Measurements from ENCODE around the gene YTHDC2.
"Not testable (repeated sequence)": the region's sequence is repeated elsewhere in the genome, so short reads cannot be mapped to it uniquely, and the experiment has no call there.

The YTHDC2 gene

DNA sequence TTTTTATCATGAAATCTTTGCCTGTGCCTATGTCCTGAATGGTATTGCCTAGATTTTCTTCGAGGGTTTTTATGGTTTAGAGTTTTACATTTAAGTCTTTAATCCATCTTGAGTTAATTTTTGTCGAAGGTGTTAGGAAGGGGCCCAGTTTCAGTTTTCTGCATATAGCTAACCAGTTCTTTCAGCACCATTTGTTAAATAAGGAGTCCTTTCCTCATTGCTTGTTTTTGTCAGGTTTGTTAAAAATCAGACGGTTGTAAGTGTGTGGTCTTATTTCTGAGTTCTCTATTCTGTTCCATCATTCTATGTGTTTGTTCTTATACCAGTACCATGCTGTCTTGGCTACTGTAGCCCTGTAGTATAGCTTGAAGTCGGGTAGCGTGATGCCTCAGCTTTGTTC lies 55.9 kb downstream of the YTHDC2 start:
- Histone ChIP-seq H3K9me3 (ENCODE audit: low read length) (no peaks in the 10 kb centered on the region), H3K4me1 (ENCODE audit: insufficient read depth, low read length) (no peaks in the 10 kb centered on the region), H3K36me3 (ENCODE audit: insufficient read depth, low read length) (peaks cover 14% of the 10 kb centered on the region), H3K4me3 (ENCODE audit: low read depth in 1 of 2, low read length in 2 of 2) (no peak overlapping the region), H3K9ac (ENCODE audit: low read length) (no peak overlapping the region), H3K27ac (ENCODE audit: low read depth, low read length) (no peak overlapping the region), H3K27me3 (ENCODE audit: control insufficient read depth in 1 of 2, insufficient read depth in 2 of 2, low read length in 2 of 2) (no peaks in the 10 kb centered on the region)

DNA sequence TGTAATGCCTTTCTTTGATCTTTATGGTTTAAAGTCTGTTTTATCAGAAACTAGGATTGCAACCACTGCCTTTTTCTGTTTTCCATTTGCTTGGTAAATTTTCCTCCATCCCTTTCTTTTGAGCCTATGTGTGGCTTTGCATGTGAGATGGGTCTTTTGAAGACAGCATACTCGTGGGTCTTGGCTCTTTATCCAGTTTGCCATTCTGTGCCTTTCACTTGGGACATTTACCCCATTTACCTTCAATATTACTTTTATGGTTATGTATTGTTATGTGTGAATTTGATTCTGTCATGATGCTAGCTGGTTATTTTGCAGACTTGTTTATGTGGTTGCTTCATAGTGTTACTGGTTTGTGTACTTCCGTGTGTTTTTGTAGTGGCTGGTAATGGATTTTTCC lies 59.2 kb downstream of the YTHDC2 start:
- Histone ChIP-seq H3K4me3 (ENCODE audit: low read depth in 1 of 2, low read length in 2 of 2) (no peak overlapping the region), H3K9me3 (ENCODE audit: low read length) (no peaks in the 10 kb centered on the region), H3K27ac (ENCODE audit: low read depth, low read length) (no peak overlapping the region), H3K27me3 (ENCODE audit: control insufficient read depth in 1 of 2, insufficient read depth in 2 of 2, low read length in 2 of 2) (no peaks in the 10 kb centered on the region), H3K4me1 (ENCODE audit: insufficient read depth, low read length) (no peaks in the 10 kb centered on the region), H3K36me3 (ENCODE audit: insufficient read depth, low read length) (peaks cover 17% of the 10 kb centered on the region), H3K9ac (ENCODE audit: low read length) (no peak overlapping the region)

DNA sequence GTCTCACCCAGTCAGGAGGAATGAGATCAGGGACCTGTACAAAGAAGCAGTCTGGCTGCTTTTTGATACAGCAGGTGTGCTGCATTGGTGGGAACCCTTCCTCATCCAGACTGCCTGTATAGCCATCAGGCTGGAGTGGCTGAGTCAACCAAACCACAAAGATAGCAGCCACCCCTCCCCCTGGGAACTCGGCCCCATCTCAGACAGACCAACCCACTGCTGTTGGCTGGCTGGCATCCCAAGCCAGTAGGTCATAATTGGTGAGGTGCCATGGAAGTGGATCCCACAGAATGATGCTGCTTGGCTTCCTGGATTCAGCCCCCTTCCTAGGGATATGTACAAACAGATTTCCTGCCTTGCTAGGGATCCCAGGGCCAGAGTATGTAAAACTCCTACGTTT lies 60.9 kb downstream of the YTHDC2 start:
- no peaks in the 10 kb centered on the region for H3K9me3 ChIP-seq (ENCODE audit: low read length)
- no peaks in the 10 kb centered on the region for H3K27me3 ChIP-seq (ENCODE audit: control insufficient read depth in 1 of 2, insufficient read depth in 2 of 2, low read length in 2 of 2)
- H3K9ac ChIP-seq (ENCODE audit: low read length) = no peak overlapping the region
- no peaks in the 10 kb centered on the region for H3K4me1 ChIP-seq (ENCODE audit: insufficient read depth, low read length)
- H3K36me3 ChIP-seq (ENCODE audit: insufficient read depth, low read length) = peaks cover 17% of the 10 kb centered on the region
- H3K4me3 ChIP-seq (ENCODE audit: low read depth in 1 of 2, low read length in 2 of 2) = no peak overlapping the region
- H3K27ac ChIP-seq (ENCODE audit: low read depth, low read length) = no peak overlapping the region

DNA sequence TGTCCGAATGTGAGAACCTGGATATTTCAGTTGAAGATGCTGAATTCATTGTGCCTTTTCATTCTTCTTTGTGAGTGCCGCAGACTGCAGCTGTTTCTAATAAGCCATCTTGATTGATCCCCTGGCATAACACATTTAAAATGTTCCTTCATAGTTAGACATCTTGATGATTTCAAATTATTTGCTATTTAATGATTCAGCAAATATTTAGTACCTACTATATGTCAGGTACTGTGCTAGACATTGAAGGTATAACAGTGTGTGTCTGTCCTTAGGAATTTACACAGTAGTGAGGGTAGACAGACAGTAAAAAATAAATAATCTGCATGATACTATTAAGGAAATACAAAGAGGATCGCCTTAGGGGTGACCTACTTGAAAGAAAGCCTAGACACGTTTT lies 61.6 kb downstream of the YTHDC2 start:
- no peak overlapping the region for H3K27ac ChIP-seq (ENCODE audit: low read depth, low read length)
- H3K4me3 ChIP-seq (ENCODE audit: low read depth in 1 of 2, low read length in 2 of 2) = no peak overlapping the region
- no peaks in the 10 kb centered on the region for H3K27me3 ChIP-seq (ENCODE audit: control insufficient read depth in 1 of 2, insufficient read depth in 2 of 2, low read length in 2 of 2)
- H3K9me3 ChIP-seq (ENCODE audit: low read length) = no peaks in the 10 kb centered on the region
- H3K4me1 ChIP-seq (ENCODE audit: insufficient read depth, low read length) = no peaks in the 10 kb centered on the region
- H3K36me3 ChIP-seq (ENCODE audit: insufficient read depth, low read length) = peaks cover 20% of the 10 kb centered on the region
- H3K9ac ChIP-seq (ENCODE audit: low read length) = no peak overlapping the region

DNA sequence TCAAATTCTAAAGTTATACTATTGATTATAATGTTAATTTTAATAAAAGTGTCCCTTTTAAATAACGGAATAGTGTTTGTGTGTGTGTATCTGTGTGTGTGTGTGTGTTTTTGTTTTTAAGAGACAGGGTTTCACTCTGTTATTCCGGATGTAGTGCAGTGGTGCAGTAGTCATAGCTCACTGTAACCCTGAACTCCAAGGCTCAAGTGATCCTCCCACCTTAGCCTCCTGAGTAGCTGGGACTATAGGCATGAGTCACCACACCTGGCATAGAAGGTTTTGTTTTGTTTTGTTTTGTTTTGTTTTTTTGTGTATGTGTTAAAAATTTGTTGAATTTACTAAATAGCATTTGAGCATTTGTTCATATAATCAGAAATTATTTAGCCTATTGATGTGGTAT lies 64.6 kb downstream of the YTHDC2 start:
- Histone ChIP-seq H3K4me1 (ENCODE audit: insufficient read depth, low read length) (no peaks in the 10 kb centered on the region), H3K9ac (ENCODE audit: low read length) (no peak overlapping the region), H3K27me3 (ENCODE audit: control insufficient read depth in 1 of 2, insufficient read depth in 2 of 2, low read length in 2 of 2) (no peaks in the 10 kb centered on the region), H3K4me3 (ENCODE audit: low read depth in 1 of 2, low read length in 2 of 2) (no peak overlapping the region), H3K9me3 (ENCODE audit: low read length) (no peaks in the 10 kb centered on the region), H3K27ac (ENCODE audit: low read depth, low read length) (no peak overlapping the region), H3K36me3 (ENCODE audit: insufficient read depth, low read length) (peaks cover 17% of the 10 kb centered on the region)

DNA sequence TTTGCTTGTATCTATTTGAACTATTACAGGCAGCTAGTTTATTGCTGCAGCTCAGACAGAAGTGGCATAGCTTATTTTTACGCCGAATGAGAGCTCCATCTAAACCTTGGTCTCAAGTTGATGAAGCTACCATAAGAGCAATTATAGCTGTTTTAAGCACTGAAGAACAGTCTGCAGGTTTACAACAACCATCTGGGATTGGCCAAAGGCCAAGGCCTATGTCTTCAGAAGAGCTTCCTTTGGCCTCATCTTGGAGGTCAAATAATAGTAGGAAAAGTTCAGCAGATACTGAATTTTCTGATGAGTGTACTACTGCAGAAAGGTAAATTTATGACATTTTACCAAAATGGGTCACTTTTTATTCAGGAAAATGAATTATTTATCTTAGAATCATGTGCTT lies 67.9 kb downstream of the YTHDC2 start:
- Histone ChIP-seq H3K9ac (ENCODE audit: low read length) (no peak overlapping the region), H3K27ac (ENCODE audit: low read depth, low read length) (no peak overlapping the region), H3K9me3 (ENCODE audit: low read length) (no peaks in the 10 kb centered on the region), H3K36me3 (ENCODE audit: insufficient read depth, low read length) (peaks cover 13% of the 10 kb centered on the region), H3K4me1 (ENCODE audit: insufficient read depth, low read length) (no peaks in the 10 kb centered on the region), H3K27me3 (ENCODE audit: control insufficient read depth in 1 of 2, insufficient read depth in 2 of 2, low read length in 2 of 2) (no peaks in the 10 kb centered on the region), H3K4me3 (ENCODE audit: low read depth in 1 of 2, low read length in 2 of 2) (no peak overlapping the region)

DNA sequence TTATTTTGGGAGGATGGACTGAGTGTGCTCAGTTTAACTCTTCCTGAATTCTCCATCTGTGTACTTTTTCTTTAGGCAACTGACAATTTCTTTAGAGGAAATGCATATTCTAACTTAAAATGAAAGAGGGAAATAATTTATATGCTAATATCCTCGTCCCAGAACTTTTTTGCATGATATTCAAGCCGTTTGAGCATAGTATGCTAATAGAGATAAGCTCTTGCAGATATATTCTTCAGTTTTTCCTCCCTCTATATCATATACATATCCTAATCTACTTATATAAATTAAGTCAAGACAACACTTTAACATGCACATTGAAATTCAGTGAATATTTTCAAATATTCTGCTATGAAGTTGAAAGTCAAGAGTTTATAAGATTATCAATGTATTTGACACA lies 84.7 kb downstream of the YTHDC2 start:
- Histone ChIP-seq H3K4me3 (ENCODE audit: low read depth in 1 of 2, low read length in 2 of 2) (no peak overlapping the region), H3K27ac (ENCODE audit: low read depth, low read length) (no peak overlapping the region), H3K27me3 (ENCODE audit: control insufficient read depth in 1 of 2, insufficient read depth in 2 of 2, low read length in 2 of 2) (no peaks in the 10 kb centered on the region), H3K4me1 (ENCODE audit: insufficient read depth, low read length) (no peaks in the 10 kb centered on the region), H3K36me3 (ENCODE audit: insufficient read depth, low read length) (no peaks in the 10 kb centered on the region), H3K9me3 (ENCODE audit: low read length) (no peaks in the 10 kb centered on the region), H3K9ac (ENCODE audit: low read length) (no peak overlapping the region)

DNA sequence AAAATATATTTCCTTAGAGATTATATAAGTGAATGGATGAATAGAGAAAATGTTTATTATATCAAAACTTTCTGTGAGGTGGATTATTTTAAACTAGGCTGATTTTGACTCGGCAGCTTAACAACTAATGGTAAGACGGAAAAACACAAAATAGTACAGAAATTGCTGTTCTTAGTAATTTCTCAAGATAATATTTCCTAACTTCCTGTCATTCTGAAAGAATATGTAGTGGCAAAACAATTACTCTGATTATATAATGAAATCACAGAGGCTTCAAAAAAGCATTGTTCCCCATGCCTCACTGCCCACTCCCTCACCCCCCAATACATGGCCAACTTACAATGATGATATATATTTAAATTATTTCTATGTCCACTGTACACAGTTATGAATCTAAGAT lies 85.4 kb downstream of the YTHDC2 start:
- no peaks in the 10 kb centered on the region for H3K9me3 ChIP-seq (ENCODE audit: low read length)
- no peaks in the 10 kb centered on the region for H3K4me1 ChIP-seq (ENCODE audit: insufficient read depth, low read length)
- no peak overlapping the region for H3K4me3 ChIP-seq (ENCODE audit: low read depth in 1 of 2, low read length in 2 of 2)
- no peak overlapping the region for H3K9ac ChIP-seq (ENCODE audit: low read length)
- no peaks in the 10 kb centered on the region for H3K27me3 ChIP-seq (ENCODE audit: control insufficient read depth in 1 of 2, insufficient read depth in 2 of 2, low read length in 2 of 2)
- no peak overlapping the region for H3K27ac ChIP-seq (ENCODE audit: low read depth, low read length)
- no peaks in the 10 kb centered on the region for H3K36me3 ChIP-seq (ENCODE audit: insufficient read depth, low read length)

DNA sequence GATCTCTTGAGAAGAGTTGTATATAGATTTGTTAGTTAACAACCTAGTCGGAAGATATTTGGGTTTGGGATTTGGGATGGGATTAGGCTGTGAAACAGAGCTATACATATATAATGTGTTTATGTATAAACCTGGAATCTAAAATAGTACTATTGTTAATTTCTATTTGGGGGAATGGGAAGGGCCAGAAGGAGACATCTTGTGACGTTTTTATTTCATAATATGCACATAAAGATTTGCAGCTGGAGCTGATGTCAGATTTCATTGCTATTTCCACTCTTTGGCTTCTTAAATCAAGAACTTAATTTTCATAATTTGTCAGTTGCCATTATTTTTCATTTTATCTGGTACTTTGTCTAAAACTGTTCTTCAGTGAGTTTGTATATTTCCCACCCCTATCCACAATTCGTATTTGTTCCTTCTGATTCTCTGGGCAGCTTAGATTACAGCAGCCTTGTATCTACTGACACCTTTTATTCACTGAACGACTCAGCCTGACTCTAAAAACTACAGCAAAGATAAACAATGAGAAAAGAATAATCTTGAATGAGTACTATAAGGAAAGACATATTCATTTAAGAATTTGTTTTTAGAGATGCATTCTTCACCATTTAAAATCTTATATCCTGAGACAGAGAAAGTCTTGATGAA lies 86.9 kb downstream of the YTHDC2 start:
- Histone ChIP-seq H3K36me3 (ENCODE audit: insufficient read depth, low read length) (no peaks in the 10 kb centered on the region), H3K4me3 (ENCODE audit: low read depth in 1 of 2, low read length in 2 of 2) (no peak overlapping the region), H3K27me3 (ENCODE audit: control insufficient read depth in 1 of 2, insufficient read depth in 2 of 2, low read length in 2 of 2) (no peaks in the 10 kb centered on the region)

DNA sequence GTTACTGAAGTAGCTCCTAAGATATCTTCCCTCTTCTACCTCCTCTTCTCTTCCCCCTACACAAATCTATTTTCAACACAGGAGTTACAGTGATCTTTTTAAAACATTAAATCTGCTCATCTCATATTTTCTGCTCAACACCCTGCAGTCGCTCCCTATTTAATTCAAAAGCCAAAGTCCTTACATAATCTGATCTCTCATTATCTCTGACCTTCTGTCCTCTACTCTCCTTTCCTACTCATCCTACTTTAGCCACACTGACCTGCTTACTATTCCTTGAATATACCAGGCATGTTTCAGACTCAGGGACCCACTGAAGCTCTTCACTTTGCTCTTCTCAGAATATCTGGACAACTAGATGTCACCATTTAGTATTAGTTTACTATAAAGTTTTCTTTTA lies 87.9 kb downstream of the YTHDC2 start:
- peaks cover 3% of the 10 kb centered on the region for H3K4me1 ChIP-seq (ENCODE audit: insufficient read depth, low read length)
- no peak overlapping the region for H3K27ac ChIP-seq (ENCODE audit: low read depth, low read length)
- no peak overlapping the region for H3K9ac ChIP-seq (ENCODE audit: low read length)
- H3K4me3 ChIP-seq (ENCODE audit: low read depth in 1 of 2, low read length in 2 of 2) = no peak overlapping the region
- no peaks in the 10 kb centered on the region for H3K9me3 ChIP-seq (ENCODE audit: low read length)
- peaks cover 3 to 4% of the 10 kb centered on the region in 2 donors for H3K27me3 ChIP-seq (ENCODE audit: control insufficient read depth in 1 of 2, insufficient read depth in 2 of 2, low read length in 2 of 2)
- no peaks in the 10 kb centered on the region for H3K36me3 ChIP-seq (ENCODE audit: insufficient read depth, low read length)

More for the DNA sequence above, 86.9 kb downstream of the YTHDC2 start:
- H3K4me1 ChIP-seq (ENCODE audit: insufficient read depth, low read length) = no peaks in the 10 kb centered on the region
- no peaks in the 10 kb centered on the region for H3K9me3 ChIP-seq (ENCODE audit: low read length)
- no peak overlapping the region for H3K9ac ChIP-seq (ENCODE audit: low read length)
- no peak overlapping the region for H3K27ac ChIP-seq (ENCODE audit: low read depth, low read length)

DNA sequence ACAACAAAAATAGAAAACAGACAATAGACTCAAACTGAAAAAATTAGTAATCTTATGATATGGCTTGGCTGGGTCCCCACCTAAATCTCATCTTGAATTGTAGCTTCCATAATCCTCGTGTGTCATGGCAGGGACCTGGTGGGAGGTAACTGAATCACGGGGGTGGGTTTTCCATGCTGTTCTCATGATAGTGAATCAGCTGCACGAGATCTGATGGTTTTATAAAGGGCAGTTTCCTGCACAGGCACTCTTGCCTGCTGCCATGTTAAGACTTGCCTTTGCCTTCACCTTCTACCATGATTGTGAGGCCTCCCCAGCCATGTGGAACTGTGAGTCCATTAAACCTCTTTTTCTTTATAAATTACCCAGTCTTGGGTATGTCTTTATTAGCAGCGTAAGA lies 89.8 kb downstream of the YTHDC2 start:
- not testable (repeated sequence) for H3K36me3 ChIP-seq (ENCODE audit: insufficient read depth, low read length); H3K9me3 ChIP-seq (ENCODE audit: low read length); H3K4me3 ChIP-seq (ENCODE audit: low read depth in 1 of 2, low read length in 2 of 2); H3K4me1 ChIP-seq (ENCODE audit: insufficient read depth, low read length); H3K27ac ChIP-seq (ENCODE audit: low read depth, low read length); H3K9ac ChIP-seq (ENCODE audit: low read length)
- H3K27me3 ChIP-seq (ENCODE audit: control insufficient read depth in 1 of 2, insufficient read depth in 2 of 2, low read length in 2 of 2) = peaks cover 7 to 11% of the 10 kb centered on the region in 2 donors

DNA sequence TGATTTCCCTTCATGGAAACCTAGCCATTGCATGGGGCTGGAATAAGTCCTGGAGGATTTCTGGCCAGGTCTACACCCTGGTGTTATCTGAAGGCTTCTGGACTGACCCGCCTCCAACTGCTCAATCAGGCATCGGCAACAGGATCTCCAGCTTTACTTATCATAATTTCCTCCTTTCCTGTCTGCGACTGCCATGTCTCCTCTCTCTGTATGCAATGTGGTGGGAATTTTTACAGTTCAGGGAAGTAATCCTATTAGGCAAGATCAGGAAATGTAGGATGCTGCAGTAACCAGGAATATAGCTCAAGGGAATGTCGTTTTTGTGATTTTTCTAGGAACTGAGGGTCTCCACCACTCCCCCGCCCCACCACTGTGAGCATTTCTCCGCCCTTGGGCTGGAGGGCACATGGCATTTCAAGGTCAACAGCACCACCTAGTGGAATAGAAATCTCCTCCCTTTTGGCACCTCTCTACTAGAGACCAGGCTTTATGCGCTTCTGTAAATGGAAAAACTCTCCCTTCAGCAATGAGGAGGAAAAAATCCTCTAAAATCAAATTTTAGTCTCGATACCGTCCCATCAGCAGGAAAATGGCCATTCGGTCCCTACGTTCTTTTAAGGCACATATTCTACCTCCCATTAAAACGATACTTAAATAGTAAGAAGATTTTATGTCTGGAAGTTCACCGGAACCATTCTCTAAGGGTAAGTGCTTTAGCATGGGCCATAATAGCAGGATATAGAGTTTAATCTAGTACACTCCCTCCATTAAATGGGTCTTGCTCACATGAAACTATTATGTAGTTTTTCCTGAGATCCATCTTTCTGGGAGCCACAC lies 93.0 kb downstream of the YTHDC2 start:
- no peak overlapping the region for H3K27ac ChIP-seq (ENCODE audit: low read depth, low read length)
- H3K4me3 ChIP-seq (ENCODE audit: low read depth in 1 of 2, low read length in 2 of 2) = no peak overlapping the region

More for the DNA sequence above, 93.0 kb downstream of the YTHDC2 start:
- H3K9me3 ChIP-seq (ENCODE audit: low read length) = no peaks in the 10 kb centered on the region
- no peaks in the 10 kb centered on the region for H3K36me3 ChIP-seq (ENCODE audit: insufficient read depth, low read length)
- peaks cover 5% of the 10 kb centered on the region for H3K4me1 ChIP-seq (ENCODE audit: insufficient read depth, low read length)
- H3K9ac ChIP-seq (ENCODE audit: low read length) = no peak overlapping the region
- peaks cover 7 to 11% of the 10 kb centered on the region in 2 donors for H3K27me3 ChIP-seq (ENCODE audit: control insufficient read depth in 1 of 2, insufficient read depth in 2 of 2, low read length in 2 of 2)
